Measurements from ENCODE around the gene RNU6-9.

The RNU6-9 gene

GRCh38 chr19:855566-856120 is 37.6 kb upstream of the RNU6-9 start:
- DNase-seq (ENCODE audit: insufficient read length, low spot score) (no peak), FAIRE-seq (no peak)
- no peak for TF ChIP-seq CTCF (IDR thresholded peaks at IDR 0.05; ENCODE audit: insufficient read depth, missing control alignments)

GRCh38 chr19:858284-858683 is 35.0 kb upstream of the RNU6-9 start:
- DNase-seq (ENCODE audit: insufficient read length, low spot score): no peak
- no peak for TF ChIP-seq CTCF (IDR thresholded peaks at IDR 0.05; ENCODE audit: insufficient read depth, missing control alignments)
- FAIRE-seq: no peak

- TF ChIP-seq CTCF (IDR thresholded peaks at IDR 0.05; ENCODE audit: insufficient read depth, missing control alignments): no peak
- DNase-seq (ENCODE audit: insufficient read length, low spot score): no peak
- no peak for FAIRE-seq
Measured at GRCh38 chr19:858868-859843, 34.1 kb upstream of the RNU6-9 start, which contains the start of gene CFD. CFD (plus strand) TSS chr19:859664; CDS start chr19:859690, 26 bp downstream.

- no peak for TF ChIP-seq CTCF (IDR thresholded peaks at IDR 0.05; ENCODE audit: insufficient read depth, missing control alignments)
- no peak for FAIRE-seq
- no peak for DNase-seq (ENCODE audit: insufficient read length, low spot score)
Measured at GRCh38 chr19:861141-861755, 32.0 kb upstream of the RNU6-9 start.

- FAIRE-seq (no peak), DNase-seq (ENCODE audit: insufficient read length, low spot score) (no peak)
- no peak for TF ChIP-seq CTCF (IDR thresholded peaks at IDR 0.05; ENCODE audit: insufficient read depth, missing control alignments)
Measured at GRCh38 chr19:861756-862580, 31.3 kb upstream of the RNU6-9 start.

- no peak for TF ChIP-seq CTCF (IDR thresholded peaks at IDR 0.05; ENCODE audit: insufficient read depth, missing control alignments)
- FAIRE-seq: no peak
- no peak for DNase-seq (ENCODE audit: insufficient read length, low spot score)
Measured at GRCh38 chr19:862581-863314, 30.5 kb upstream of the RNU6-9 start.
